Germinal center (tissue), 1 donor: ENCODE data around the gene DYNLRB1.

Source experiments
- DNase-seq: peaks from one replicate; pipeline ENCODE4 v3.0.0; 2012; ENCODE audit warnings: mixed read lengths, low spot score

DYNLRB1 gene

GRCh38 chr20:34534391-34535165, 18.4 kb downstream of the DYNLRB1 start:
- no peak for DNase-seq

GRCh38 chr20:34535301-34535840, 19.1 kb downstream of the DYNLRB1 start:
- no peak for DNase-seq

GRCh38 chr20:34535857-34536256, 19.6 kb downstream of the DYNLRB1 start:
- no peak for DNase-seq

- no peak for DNase-seq
These were observed 20.7 kb downstream of the DYNLRB1 start for GRCh38 chr20:34536798-34537394.

GRCh38 chr20:34537651-34538050, 21.4 kb downstream of the DYNLRB1 start:
- no peak for DNase-seq

GRCh38 chr20:34538671-34539123, 22.5 kb downstream of the DYNLRB1 start:
- peak; percentile 66 for DNase-seq

- DNase-seq, result no peak
These were observed 23.5 kb downstream of the DYNLRB1 start for GRCh38 chr20:34539756-34540155.

GRCh38 chr20:34540596-34541263, 24.5 kb downstream of the DYNLRB1 start:
- DNase-seq, result no peak

- no peak for DNase-seq
These were observed 25.2 kb downstream of the DYNLRB1 start for GRCh38 chr20:34541264-34541901.

- DNase-seq, result no peak
These were observed 25.7 kb downstream of the DYNLRB1 start for GRCh38 chr20:34541917-34542316.

GRCh38 chr20:34542439-34542838, 26.2 kb downstream of the DYNLRB1 start:
- no peak for DNase-seq

GRCh38 chr20:34543463-34544056, 27.3 kb downstream of the DYNLRB1 start:
- DNase-seq, result no peak

- DNase-seq, result no peak
These were observed 28.0 kb downstream of the DYNLRB1 start for GRCh38 chr20:34544109-34544796.

GRCh38 chr20:34546751-34547181, 30.5 kb downstream of the DYNLRB1 start:
- no peak for DNase-seq

GRCh38 chr20:34547844-34548613, 31.8 kb downstream of the DYNLRB1 start:
- no peak for DNase-seq

GRCh38 chr20:34549291-34549928, 33.2 kb downstream of the DYNLRB1 start:
- no peak for DNase-seq

GRCh38 chr20:34549929-34550305, 33.7 kb downstream of the DYNLRB1 start:
- DNase-seq, result no peak

GRCh38 chr20:34552569-34552968, 36.3 kb downstream of the DYNLRB1 start:
- no peak for DNase-seq

- no peak for DNase-seq
These were observed 37.2 kb downstream of the DYNLRB1 start for GRCh38 chr20:34553366-34553867.

- DNase-seq, result no peak
These were observed 41.7 kb downstream of the DYNLRB1 start for GRCh38 chr20:34557936-34558319.
